Measurements from ENCODE around the gene CASTOR1.

- TF ChIP-seq CTCF (IDR thresholded peaks at IDR 0.05; ENCODE audit: extremely low read depth in 1 of 2, insufficient read depth in 1 of 2, low read depth in 1 of 2, low read length in 2 of 2), result no peak
- TF ChIP-seq POLR2AphosphoS5 (IDR thresholded peaks at IDR 0.05; ENCODE audit: insufficient read depth, low read depth, low read length), result no peak
- no peak for TF ChIP-seq FOS (IDR thresholded peaks at IDR 0.05; ENCODE audit: borderline replicate concordance, insufficient read depth, low read length)
- TF ChIP-seq MAX (IDR thresholded peaks at IDR 0.05; ENCODE audit: insufficient read depth, insufficient read length), result no peak
- TF ChIP-seq POLR2A (IDR thresholded peaks at IDR 0.05; ENCODE audit: low read depth, low read length), result no peak
Measured at GRCh38 chr22:30292069-30292970, 3.0 kb upstream of the CASTOR1 start.

Measured in endothelial cell of umbilical vein (primary cell).